ENCODE data around the gene CHCHD3. TPM values are rescaled to one million over a fixed set of nuclear protein-coding genes. Genes with fewer than 3 reads are reported as not detected.

Gene CHCHD3
- polyA plus RNA-seq, 3 donors: 30.5 to 56.7 (median 48.8) TPM

GRCh38 chr7:132964876-132965275 is 117.0 kb downstream of the CHCHD3 start:
- H3K36me3 ChIP-seq (replicated peaks in 1 of 2; ENCODE audit: control insufficient read depth in 1 of 2, insufficient read depth in 2 of 2, low read length in 2 of 2): no peaks in the 10 kb centered on the region
- 0% methylated on average over 2 of the region's 6 CpGs for WGBS (ENCODE audit: insufficient coverage)
- Mint-ChIP-seq H3K27me3 (ENCODE audit: low read depth in 3 of 3) (no peaks in the 10 kb centered on the region), H3K4me3 (no peak overlapping the region), H3K4me1 (peaks cover 35% of the 10 kb centered on the region), H3K36me3 (peaks cover 6 to 8% of the 10 kb centered on the region in 2 donors), H3K9me3 (no peaks in the 10 kb centered on the region), H3K27ac (peak overlapping the region in 3 of 7 donors; percentile 0 to 43 (median 4))
- no peak overlapping the region for H3K4me3 ChIP-seq (replicated peaks in 1 of 3; ENCODE audit: low read depth in 2 of 3, low read length in 3 of 3)
- no peak overlapping the region for H2AFZ ChIP-seq (ENCODE audit: insufficient read depth, low read depth, low read length, poor library complexity, severe bottlenecking)
- H3K27me3 ChIP-seq (ENCODE audit: control insufficient read depth in 2 of 2, insufficient read depth in 2 of 2, low read length in 2 of 2): no peaks in the 10 kb centered on the region
- peak overlapping the region in 1 of 2 donors; percentile 9 for H3K27ac ChIP-seq (ENCODE audit: low read depth in 1 of 2, low read length in 2 of 2)
- H4K20me1 ChIP-seq (ENCODE audit: insufficient read depth, low read length): no peaks in the 10 kb centered on the region
- TF ChIP-seq, protein P1, sequence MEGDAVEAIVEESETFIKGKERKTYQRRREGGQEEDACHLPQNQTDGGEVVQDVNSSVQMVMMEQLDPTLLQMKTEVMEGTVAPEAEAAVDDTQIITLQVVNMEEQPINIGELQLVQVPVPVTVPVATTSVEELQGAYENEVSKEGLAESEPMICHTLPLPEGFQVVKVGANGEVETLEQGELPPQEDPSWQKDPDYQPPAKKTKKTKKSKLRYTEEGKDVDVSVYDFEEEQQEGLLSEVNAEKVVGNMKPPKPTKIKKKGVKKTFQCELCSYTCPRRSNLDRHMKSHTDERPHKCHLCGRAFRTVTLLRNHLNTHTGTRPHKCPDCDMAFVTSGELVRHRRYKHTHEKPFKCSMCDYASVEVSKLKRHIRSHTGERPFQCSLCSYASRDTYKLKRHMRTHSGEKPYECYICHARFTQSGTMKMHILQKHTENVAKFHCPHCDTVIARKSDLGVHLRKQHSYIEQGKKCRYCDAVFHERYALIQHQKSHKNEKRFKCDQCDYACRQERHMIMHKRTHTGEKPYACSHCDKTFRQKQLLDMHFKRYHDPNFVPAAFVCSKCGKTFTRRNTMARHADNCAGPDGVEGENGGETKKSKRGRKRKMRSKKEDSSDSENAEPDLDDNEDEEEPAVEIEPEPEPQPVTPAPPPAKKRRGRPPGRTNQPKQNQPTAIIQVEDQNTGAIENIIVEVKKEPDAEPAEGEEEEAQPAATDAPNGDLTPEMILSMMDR (IDR thresholded peaks at IDR 0.05): no peak
- intact Hi-C loops (cut with micrococcal nuclease): no loop called here
- no peak overlapping the region for H3K4me2 ChIP-seq (replicated peaks; ENCODE audit: extremely low read depth, low read length, poor library complexity, severe bottlenecking)
- no peaks in the 10 kb centered on the region for H3K79me2 ChIP-seq (ENCODE audit: insufficient read depth, low read length)
- H3K4me1 ChIP-seq (ENCODE audit: control insufficient read depth in 1 of 2, insufficient read depth in 2 of 2, low read length in 2 of 2): peaks cover 6 to 8% of the 10 kb centered on the region in 2 donors
- H3K9ac ChIP-seq (ENCODE audit: insufficient read depth, low read length, poor library complexity, severe bottlenecking): no peak overlapping the region
- no peaks in the 10 kb centered on the region for H3K9me3 ChIP-seq (replicated peaks in 1 of 2; ENCODE audit: control insufficient read depth in 1 of 2, insufficient read depth in 1 of 2, low read length in 2 of 2)
- DNase-seq: peak in 2 of 3 donors; percentile 4 to 18

GRCh38 chr7:132959891-132960290 is 122.0 kb downstream of the CHCHD3 start:
- Histone ChIP-seq H3K4me2 (replicated peaks; ENCODE audit: extremely low read depth, low read length, poor library complexity, severe bottlenecking) (no peak overlapping the region), H3K27ac (ENCODE audit: low read depth in 1 of 2, low read length in 2 of 2) (no peak overlapping the region), H3K9me3 (replicated peaks in 1 of 2; ENCODE audit: control insufficient read depth in 1 of 2, insufficient read depth in 1 of 2, low read length in 2 of 2) (no peaks in the 10 kb centered on the region), H3K79me2 (ENCODE audit: insufficient read depth, low read length) (no peaks in the 10 kb centered on the region), H3K4me1 (ENCODE audit: control insufficient read depth in 1 of 2, insufficient read depth in 2 of 2, low read length in 2 of 2) (peaks cover 0 to 2% of the 10 kb centered on the region in 2 donors), H3K27me3 (ENCODE audit: control insufficient read depth in 2 of 2, insufficient read depth in 2 of 2, low read length in 2 of 2) (no peaks in the 10 kb centered on the region), H3K9ac (ENCODE audit: insufficient read depth, low read length, poor library complexity, severe bottlenecking) (no peak overlapping the region), H3K36me3 (replicated peaks in 1 of 2; ENCODE audit: control insufficient read depth in 1 of 2, insufficient read depth in 2 of 2, low read length in 2 of 2) (peaks cover 2 to 5% of the 10 kb centered on the region in 2 donors), H2AFZ (ENCODE audit: insufficient read depth, low read depth, low read length, poor library complexity, severe bottlenecking) (no peak overlapping the region), H4K20me1 (ENCODE audit: insufficient read depth, low read length) (no peaks in the 10 kb centered on the region), H3K4me3 (replicated peaks in 1 of 3; ENCODE audit: low read depth in 2 of 3, low read length in 3 of 3) (no peak overlapping the region)
- peaks cover 0 to 1% (median 0%) of the 10 kb centered on the region in 3 donors for H3K27me3 Mint-ChIP-seq (ENCODE audit: low read depth in 3 of 3)
- H3K4me1 Mint-ChIP-seq: peaks cover 9% of the 10 kb centered on the region
- intact Hi-C loops (cut with micrococcal nuclease): no loop called here
- DNase-seq: no peak
- TF ChIP-seq, protein P1 (IDR thresholded peaks at IDR 0.05): no peak
- H3K9me3 Mint-ChIP-seq: no peaks in the 10 kb centered on the region
- peaks cover 17% of the 10 kb centered on the region in 2 donors for H3K36me3 Mint-ChIP-seq
- H3K4me3 Mint-ChIP-seq: no peak overlapping the region
- WGBS (ENCODE audit: insufficient coverage): 100% methylated on average over 3 of the region's 6 CpGs
- no peak overlapping the region for H3K27ac Mint-ChIP-seq
